Measurements from ENCODE around the gene MRPL47.
A peak's percentile ranks its signal among the peaks of the same experiment; 100 is the strongest.

DNA sequence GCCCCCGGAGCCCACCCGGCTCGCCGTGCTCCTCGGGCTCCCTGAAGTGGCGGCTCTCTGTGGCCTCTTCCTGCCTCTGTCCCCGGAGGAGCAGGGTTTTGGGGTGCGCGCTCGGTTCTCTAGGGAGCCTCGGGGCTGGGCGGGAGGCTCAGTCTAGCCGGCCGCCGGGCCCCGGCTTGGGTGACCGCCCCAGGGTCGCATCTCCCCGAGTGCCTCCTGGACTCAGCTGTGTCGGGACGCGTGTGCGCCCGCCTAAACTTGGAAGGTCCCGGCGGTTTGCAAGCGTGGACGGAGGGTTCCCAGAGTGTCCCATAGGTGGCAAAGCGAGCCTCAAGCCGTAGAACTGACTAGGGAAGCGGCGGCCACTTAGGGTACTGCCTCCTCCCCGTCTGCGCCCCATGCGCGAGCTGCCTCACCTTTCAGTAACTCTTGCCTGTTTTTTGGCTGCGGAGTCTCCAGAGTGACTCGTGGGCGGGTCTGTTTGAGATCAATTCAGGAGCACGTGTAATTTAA, 41.1 kb downstream of the MRPL47 start:
- TF ChIP-seq, protein P1, sequence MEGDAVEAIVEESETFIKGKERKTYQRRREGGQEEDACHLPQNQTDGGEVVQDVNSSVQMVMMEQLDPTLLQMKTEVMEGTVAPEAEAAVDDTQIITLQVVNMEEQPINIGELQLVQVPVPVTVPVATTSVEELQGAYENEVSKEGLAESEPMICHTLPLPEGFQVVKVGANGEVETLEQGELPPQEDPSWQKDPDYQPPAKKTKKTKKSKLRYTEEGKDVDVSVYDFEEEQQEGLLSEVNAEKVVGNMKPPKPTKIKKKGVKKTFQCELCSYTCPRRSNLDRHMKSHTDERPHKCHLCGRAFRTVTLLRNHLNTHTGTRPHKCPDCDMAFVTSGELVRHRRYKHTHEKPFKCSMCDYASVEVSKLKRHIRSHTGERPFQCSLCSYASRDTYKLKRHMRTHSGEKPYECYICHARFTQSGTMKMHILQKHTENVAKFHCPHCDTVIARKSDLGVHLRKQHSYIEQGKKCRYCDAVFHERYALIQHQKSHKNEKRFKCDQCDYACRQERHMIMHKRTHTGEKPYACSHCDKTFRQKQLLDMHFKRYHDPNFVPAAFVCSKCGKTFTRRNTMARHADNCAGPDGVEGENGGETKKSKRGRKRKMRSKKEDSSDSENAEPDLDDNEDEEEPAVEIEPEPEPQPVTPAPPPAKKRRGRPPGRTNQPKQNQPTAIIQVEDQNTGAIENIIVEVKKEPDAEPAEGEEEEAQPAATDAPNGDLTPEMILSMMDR (IDR thresholded peaks at IDR 0.05): peak in 5 of 7 experiments; percentile 47 to 81 (median 50)
- TF ChIP-seq POLR2AphosphoS5 (IDR thresholded peaks at IDR 0.05): no peak
- no peak for TF ChIP-seq POLR2A (IDR thresholded peaks at IDR 0.05)
- TF ChIP-seq EP300 (IDR thresholded peaks at IDR 0.05): no peak
